Measurements from ENCODE around the gene MED17.

MED17 gene

DNA sequence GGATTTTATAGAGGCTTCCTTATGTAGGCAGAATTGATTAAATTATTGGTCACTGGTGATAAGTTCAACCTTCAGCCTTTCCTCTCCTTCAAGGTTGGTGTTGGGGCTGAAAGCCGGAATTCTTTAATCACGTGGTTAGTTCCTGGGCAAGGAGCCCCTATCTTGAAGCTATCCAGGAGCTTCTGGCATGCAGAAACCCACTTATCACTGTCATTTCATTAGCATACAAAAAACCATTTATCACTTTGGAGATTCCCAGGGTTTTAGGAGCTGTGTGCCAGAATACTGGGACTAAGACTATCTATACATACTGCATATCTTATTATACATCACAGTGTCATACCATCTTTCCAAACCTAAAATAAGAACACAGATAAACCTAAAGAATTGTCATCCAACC is 18.5 kb upstream of the MED17 start:
- DNase-seq (ENCODE audit: extremely low read depth, insufficient read length): no peak
- Histone ChIP-seq H3K36me3 (ENCODE audit: control insufficient read depth, insufficient read depth, low read length) (peaks cover 3% of the 10 kb centered on the region), H3K4me3 (replicated peaks; ENCODE audit: low read depth, low read length) (no peak overlapping the region), H3K27me3 (replicated peaks; ENCODE audit: control insufficient read depth, insufficient read depth, low read length) (no peaks in the 10 kb centered on the region)
- TF ChIP-seq, protein P1, sequence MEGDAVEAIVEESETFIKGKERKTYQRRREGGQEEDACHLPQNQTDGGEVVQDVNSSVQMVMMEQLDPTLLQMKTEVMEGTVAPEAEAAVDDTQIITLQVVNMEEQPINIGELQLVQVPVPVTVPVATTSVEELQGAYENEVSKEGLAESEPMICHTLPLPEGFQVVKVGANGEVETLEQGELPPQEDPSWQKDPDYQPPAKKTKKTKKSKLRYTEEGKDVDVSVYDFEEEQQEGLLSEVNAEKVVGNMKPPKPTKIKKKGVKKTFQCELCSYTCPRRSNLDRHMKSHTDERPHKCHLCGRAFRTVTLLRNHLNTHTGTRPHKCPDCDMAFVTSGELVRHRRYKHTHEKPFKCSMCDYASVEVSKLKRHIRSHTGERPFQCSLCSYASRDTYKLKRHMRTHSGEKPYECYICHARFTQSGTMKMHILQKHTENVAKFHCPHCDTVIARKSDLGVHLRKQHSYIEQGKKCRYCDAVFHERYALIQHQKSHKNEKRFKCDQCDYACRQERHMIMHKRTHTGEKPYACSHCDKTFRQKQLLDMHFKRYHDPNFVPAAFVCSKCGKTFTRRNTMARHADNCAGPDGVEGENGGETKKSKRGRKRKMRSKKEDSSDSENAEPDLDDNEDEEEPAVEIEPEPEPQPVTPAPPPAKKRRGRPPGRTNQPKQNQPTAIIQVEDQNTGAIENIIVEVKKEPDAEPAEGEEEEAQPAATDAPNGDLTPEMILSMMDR (IDR thresholded peaks at IDR 0.05; ENCODE audit: insufficient read depth, low read length, poor library complexity, severe bottlenecking): no peak

DNA sequence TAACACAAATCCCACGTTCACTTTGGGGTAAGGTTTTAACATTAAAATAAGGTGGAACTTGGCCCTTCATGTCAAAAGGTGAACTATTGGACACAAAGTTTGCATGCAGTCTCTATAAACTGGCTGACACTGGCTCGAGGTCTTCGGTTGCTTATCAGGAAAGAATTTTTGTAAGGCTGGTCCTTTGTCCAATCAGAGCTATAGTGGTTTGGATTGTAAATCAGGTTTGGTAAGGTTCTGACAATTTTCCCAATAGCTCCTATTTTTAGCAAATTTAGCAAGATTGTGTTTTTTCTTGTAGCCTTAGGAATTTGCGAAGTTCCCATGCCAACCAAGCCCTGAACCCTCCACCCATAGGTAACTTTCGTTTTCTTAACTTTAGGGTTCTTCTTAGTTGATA is 17.6 kb upstream of the MED17 start:
- TF ChIP-seq, protein P1 (IDR thresholded peaks at IDR 0.05; ENCODE audit: insufficient read depth, low read length, poor library complexity, severe bottlenecking): no peak
- Histone ChIP-seq H3K36me3 (ENCODE audit: control insufficient read depth, insufficient read depth, low read length) (peaks cover 3% of the 10 kb centered on the region), H3K4me3 (replicated peaks; ENCODE audit: low read depth, low read length) (no peak overlapping the region), H3K27me3 (replicated peaks; ENCODE audit: control insufficient read depth, insufficient read depth, low read length) (no peaks in the 10 kb centered on the region)
- no peak for DNase-seq (ENCODE audit: extremely low read depth, insufficient read length)

DNA sequence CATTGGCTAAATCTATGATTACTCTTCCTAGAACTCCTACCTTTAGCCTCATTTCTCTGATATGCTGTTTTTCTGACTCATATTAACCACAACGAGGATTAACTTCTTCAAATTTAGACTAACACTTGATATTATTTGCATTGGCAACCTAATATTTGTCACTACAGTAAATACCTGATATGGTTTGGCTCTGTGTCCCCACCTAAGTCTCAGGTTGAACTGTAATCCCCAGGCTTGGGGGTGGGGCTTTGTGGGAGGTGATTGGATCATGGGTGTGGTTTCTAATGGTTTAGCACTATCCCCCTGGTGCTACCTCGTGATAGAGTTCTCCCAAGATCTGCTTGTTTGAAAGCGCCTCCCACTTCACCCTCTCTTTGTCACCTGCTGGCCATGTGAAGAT is 17.1 kb upstream of the MED17 start:
- H3K36me3 ChIP-seq (ENCODE audit: control insufficient read depth, insufficient read depth, low read length): peaks cover 3% of the 10 kb centered on the region
- TF ChIP-seq, protein P1 (IDR thresholded peaks at IDR 0.05; ENCODE audit: insufficient read depth, low read length, poor library complexity, severe bottlenecking): no peak

DNA sequence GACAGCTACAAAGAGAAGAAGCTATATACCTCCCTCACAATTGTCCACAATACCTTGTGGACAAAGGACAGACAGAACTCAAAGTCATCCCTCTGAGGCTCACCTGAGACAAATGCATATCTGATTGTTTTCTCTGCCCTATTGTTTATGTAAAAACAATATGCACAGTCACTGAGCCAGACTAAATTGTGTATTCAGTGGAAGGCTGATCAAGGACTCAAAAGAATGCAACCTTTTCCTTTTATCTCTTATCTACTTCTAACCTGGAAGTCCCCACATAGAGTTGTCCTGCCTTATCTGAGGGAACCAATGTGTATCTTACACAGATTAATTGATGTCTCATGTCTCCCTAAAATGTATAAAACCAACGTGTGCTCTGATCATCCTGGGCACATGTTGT is 13.9 kb upstream of the MED17 start:
- no peak for DNase-seq (ENCODE audit: extremely low read depth, insufficient read length)
- Histone ChIP-seq H3K27me3 (replicated peaks; ENCODE audit: control insufficient read depth, insufficient read depth, low read length) (no peaks in the 10 kb centered on the region), H3K36me3 (ENCODE audit: control insufficient read depth, insufficient read depth, low read length) (no peaks in the 10 kb centered on the region), H3K4me3 (replicated peaks; ENCODE audit: low read depth, low read length) (no peak overlapping the region)
- TF ChIP-seq, protein P1 (IDR thresholded peaks at IDR 0.05; ENCODE audit: insufficient read depth, low read length, poor library complexity, severe bottlenecking): no peak

More for the DNA sequence above, 17.1 kb upstream of the MED17 start:
- H3K4me3 ChIP-seq (replicated peaks; ENCODE audit: low read depth, low read length): no peak overlapping the region
- DNase-seq (ENCODE audit: extremely low read depth, insufficient read length): no peak
- H3K27me3 ChIP-seq (replicated peaks; ENCODE audit: control insufficient read depth, insufficient read depth, low read length): no peaks in the 10 kb centered on the region

DNA sequence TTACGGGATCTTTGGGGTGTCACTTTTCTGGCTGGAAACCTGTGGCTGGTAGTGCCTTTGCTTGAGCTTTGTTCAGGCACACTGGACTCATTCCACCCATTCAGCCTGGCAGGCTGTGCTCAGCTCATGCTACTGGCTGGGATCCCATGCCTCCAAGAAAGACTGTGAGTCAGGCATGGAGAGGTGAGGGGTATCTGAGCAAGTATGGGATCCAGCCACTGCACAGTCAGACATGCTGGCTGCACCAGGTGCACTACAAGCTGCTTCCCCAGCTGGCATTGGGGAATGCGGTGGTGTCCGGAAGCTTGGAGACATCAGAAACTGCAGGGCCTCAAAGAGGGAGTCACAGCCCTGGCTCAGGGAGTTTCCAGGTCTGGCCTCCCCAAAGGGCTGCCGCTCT is 12.0 kb upstream of the MED17 start:
- no peak for DNase-seq (ENCODE audit: extremely low read depth, insufficient read length)
- TF ChIP-seq, protein P1 (IDR thresholded peaks at IDR 0.05; ENCODE audit: insufficient read depth, low read length, poor library complexity, severe bottlenecking): no peak
- H3K4me3 ChIP-seq (replicated peaks; ENCODE audit: low read depth, low read length): no peak overlapping the region
- no peaks in the 10 kb centered on the region for H3K27me3 ChIP-seq (replicated peaks; ENCODE audit: control insufficient read depth, insufficient read depth, low read length)
- H3K36me3 ChIP-seq (ENCODE audit: control insufficient read depth, insufficient read depth, low read length): no peaks in the 10 kb centered on the region

DNA sequence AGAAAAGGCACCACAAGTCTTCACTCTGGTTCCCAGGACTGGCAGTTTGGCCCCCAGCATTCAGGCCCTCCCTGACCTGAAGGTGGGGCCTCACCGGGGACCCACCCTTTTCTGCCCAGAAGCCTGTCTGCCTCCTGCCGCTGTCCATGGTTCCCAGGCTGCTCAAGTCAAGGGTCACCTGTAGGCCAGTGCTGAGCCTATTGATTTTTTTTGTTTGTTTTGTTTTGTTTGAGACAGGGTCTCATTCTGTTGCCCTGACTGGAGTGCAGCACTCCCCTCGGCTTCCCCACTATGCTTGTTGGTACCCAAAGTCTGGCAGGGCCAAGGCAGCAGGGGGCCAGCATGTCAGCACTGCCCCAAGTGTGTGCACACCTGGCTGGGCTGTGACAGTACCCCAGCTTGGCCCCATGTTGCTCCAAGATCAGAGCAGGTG is 11.0 kb upstream of the MED17 start:
- no peak overlapping the region for H3K4me3 ChIP-seq (replicated peaks; ENCODE audit: low read depth, low read length)
- no peaks in the 10 kb centered on the region for H3K36me3 ChIP-seq (ENCODE audit: control insufficient read depth, insufficient read depth, low read length)
- no peak for DNase-seq (ENCODE audit: extremely low read depth, insufficient read length)
- no peaks in the 10 kb centered on the region for H3K27me3 ChIP-seq (replicated peaks; ENCODE audit: control insufficient read depth, insufficient read depth, low read length)
- TF ChIP-seq, protein P1 (IDR thresholded peaks at IDR 0.05; ENCODE audit: insufficient read depth, low read length, poor library complexity, severe bottlenecking): no peak

All from GM06990 (cell line).